CD14-positive monocyte (primary cell): ENCODE results near the gene CYP27B1. TPM values are rescaled to one million over a fixed set of nuclear protein-coding genes. Genes with fewer than 3 reads are reported as not detected.

Source experiments
- DNase-seq, 3 donors: peaks; one replicate each; pipeline ENCODE4 v3.0.0-alpha.2; 2011 to 2022
- H2AFZ ChIP-seq: 2 replicates; pipeline ENCODE4 v1.6.0; 2012; ENCODE audit warnings: mild to moderate bottlenecking, low read depth, low read length, inconsistent platforms; ENCODE audit not compliant: insufficient read depth, poor library complexity, severe bottlenecking
- H3K27ac ChIP-seq, 2 donors: 1 replicate in 1 of 2; 2 replicates in 1 of 2; pipeline ENCODE4 v1.5.1; 2012 to 2013; ENCODE audit warnings: low read length in 2 of 2, control low read depth in 1 of 2, inconsistent platforms in 1 of 2, low read depth in 1 of 2, mild to moderate bottlenecking in 1 of 2
- H3K27me3 ChIP-seq, 2 donors: one replicate each; pipeline versions ENCODE4 v1.6.0 to v1.6.1; 2011 to 2013; ENCODE audit warnings: low read length in 2 of 2; ENCODE audit not compliant: control insufficient read depth in 2 of 2, insufficient read depth in 2 of 2
- H3K36me3 ChIP-seq, 2 donors: replicated peaks in 1 of 2; 1 replicate in 1 of 2; 2 replicates in 1 of 2; pipeline versions ENCODE4 v1.5.1 to v1.6.1; 2012 to 2013; ENCODE audit warnings: low read length in 2 of 2, control low read depth in 1 of 2, inconsistent platforms in 1 of 2, mild to moderate bottlenecking in 1 of 2; ENCODE audit not compliant: insufficient read depth in 2 of 2, control insufficient read depth in 1 of 2
- H3K4me1 ChIP-seq, 2 donors: 1 replicate in 1 of 2; 2 replicates in 1 of 2; pipeline versions ENCODE4 v1.5.1 to v1.6.1; 2012 to 2013; ENCODE audit warnings: low read length in 2 of 2, control low read depth in 1 of 2, inconsistent platforms in 1 of 2, mild to moderate bottlenecking in 1 of 2, moderate library complexity in 1 of 2; ENCODE audit not compliant: insufficient read depth in 2 of 2, control insufficient read depth in 1 of 2
- H3K4me2 ChIP-seq: replicated peaks from 2 replicates; pipeline ENCODE3; 2012; ENCODE audit warnings: low read length, moderate library complexity, mild to moderate bottlenecking; ENCODE audit not compliant: poor library complexity, severe bottlenecking; ENCODE audit errors: extremely low read depth
- H3K4me3 ChIP-seq, 3 experiments: fragments of 200-600 bp in 1 of 3; sonication (generic) in 1 of 3; replicated peaks in 1 of 3; 1 replicate in 2 of 3; 2 replicates in 1 of 3; pipeline ENCODE4 v1.5.1; 2011 to 2013; ENCODE audit warnings: low read length in 3 of 3, mild to moderate bottlenecking in 3 of 3, control low read depth in 2 of 3, low read depth in 2 of 3, inconsistent platforms in 1 of 3, moderate library complexity in 1 of 3
- H3K79me2 ChIP-seq: 2 replicates; pipeline ENCODE4 v1.6.0; 2012; ENCODE audit warnings: mild to moderate bottlenecking, control low read depth, inconsistent platforms, low read length, moderate library complexity; ENCODE audit not compliant: insufficient read depth
- H3K9ac ChIP-seq: 2 replicates; pipeline ENCODE4 v1.6.0; 2017; ENCODE audit warnings: low read length, mild to moderate bottlenecking; ENCODE audit not compliant: insufficient read depth, poor library complexity, severe bottlenecking
- H3K9me3 ChIP-seq, 2 donors: replicated peaks in 1 of 2; 1 replicate in 1 of 2; 2 replicates in 1 of 2; pipeline versions ENCODE4 v1.5.1 to v1.6.1; 2012 to 2013; ENCODE audit warnings: low read length in 2 of 2, control low read depth in 1 of 2; ENCODE audit not compliant: control insufficient read depth in 1 of 2, insufficient read depth in 1 of 2
- H4K20me1 ChIP-seq: 2 replicates; pipeline ENCODE4 v1.6.0; 2012; ENCODE audit warnings: mild to moderate bottlenecking, low read length, control low read depth, moderate library complexity; ENCODE audit not compliant: insufficient read depth
- H3K27ac Mint-ChIP-seq, 7 donors: one replicate each; pipeline ENCODE4 v1.8.0; 2020; ENCODE audit warnings: mild to moderate bottlenecking in 7 of 7, mixed read lengths in 7 of 7, moderate library complexity in 6 of 7, inconsistent platforms in 2 of 7
- H3K27me3 Mint-ChIP-seq, 3 donors: one replicate each; pipeline ENCODE4 v1.8.0; 2021 to 2022; ENCODE audit warnings: low read depth in 3 of 3, mild to moderate bottlenecking in 3 of 3, mixed read lengths in 3 of 3, moderate library complexity in 3 of 3, inconsistent platforms in 1 of 3
- H3K36me3 Mint-ChIP-seq, 2 donors: one replicate each; pipeline ENCODE4 v1.8.0; 2020; ENCODE audit warnings: mixed read lengths in 2 of 2, inconsistent platforms in 1 of 2, mild to moderate bottlenecking in 1 of 2
- H3K4me1 Mint-ChIP-seq: one replicate; pipeline ENCODE4 v1.8.0; 2020; ENCODE audit warnings: mild to moderate bottlenecking, mixed read lengths
- H3K4me3 Mint-ChIP-seq, 2 donors: one replicate each; pipeline ENCODE4 v1.8.0; 2020; ENCODE audit warnings: mild to moderate bottlenecking in 2 of 2, mixed read lengths in 2 of 2, moderate library complexity in 1 of 2
- H3K9me3 Mint-ChIP-seq, 7 donors: one replicate each; pipeline ENCODE4 v1.8.0; 2020 to 2022; ENCODE audit warnings: mixed read lengths in 7 of 7, mild to moderate bottlenecking in 6 of 7, moderate library complexity in 6 of 7, inconsistent platforms in 2 of 7
- CTCF ChIP-seq: fragments of 200-600 bp; IDR thresholded peaks from one replicate; pipeline ENCODE4 v1.8.0; 2022; ENCODE audit warnings: antibody characterized with exemption, mild to moderate bottlenecking
- WGBS: methylation state at CpG from one replicate; pipeline ENCODE4 v1.1.5; 2013; ENCODE audit warnings: missing lambda C conversion rate; ENCODE audit not compliant: insufficient coverage; 5-methylcytosine and 5-hydroxymethylcytosine counted together
- intact Hi-C, 2 donors: fragments of 100-400 bp; cut with micrococcal nuclease; formaldehyde crosslinking; loops; one replicate each; pipeline versions ENCODE4 v1.15.0 to v1.15.1; 2023
- polyA plus RNA-seq, 3 donors: library from polyadenylated mRNA; depleted of rRNA in 1 of 3; unstranded in 2 of 3; stranded (reverse) in 1 of 3; fragments of 300-500 nt in 2 of 3; fragments of >200 nt in 1 of 3; fragmentation: Illumina TruSeq in 2 of 3; gene quantifications; 1 replicate in 2 of 3; 2 replicates in 1 of 3; pipeline ENCODE4 v1.2.3, GENCODE V29; 2012 to 2021

The CYP27B1 gene
- polyA plus RNA-seq, 3 donors: 0.81 TPM; not detected in 2

- Histone ChIP-seq H4K20me1 (no peaks in the 10 kb centered on the region), H3K4me2 (no peak overlapping the region), H2AFZ (no peak overlapping the region), H3K27me3 (no peaks in the 10 kb centered on the region), H3K9ac (no peak overlapping the region), H3K4me1 (peaks cover 9 to 10% of the 10 kb centered on the region in 2 donors), H3K36me3 (peaks cover 72 to 86% of the 10 kb centered on the region in 2 donors), H3K4me3 (no peak overlapping the region), H3K27ac (no peak overlapping the region), H3K9me3 (no peaks in the 10 kb centered on the region), H3K79me2 (no peaks in the 10 kb centered on the region)
- H3K9me3 Mint-ChIP-seq: no peaks in the 10 kb centered on the region
- H3K4me1 Mint-ChIP-seq: peaks cover 8% of the 10 kb centered on the region
- TF ChIP-seq CTCF: no peak
- intact Hi-C loops: no loop called here
- no peaks in the 10 kb centered on the region for H3K27me3 Mint-ChIP-seq
- H3K36me3 Mint-ChIP-seq: peaks cover 65 to 78% of the 10 kb centered on the region in 2 donors
- 97% methylated on average over 3 of the region's 6 CpGs for WGBS
- no peak overlapping the region for H3K4me3 Mint-ChIP-seq
- DNase-seq: no peak
- no peak overlapping the region for H3K27ac Mint-ChIP-seq
Observed at GRCh38 chr12:57795354-57795753, 28.5 kb upstream of the CYP27B1 start.

GRCh38 chr12:57793920-57794319 lies 27.0 kb upstream of the CYP27B1 start:
- no peak overlapping the region for H3K4me2 ChIP-seq
- H3K27me3 ChIP-seq: no peaks in the 10 kb centered on the region
- peaks cover 73 to 86% of the 10 kb centered on the region in 2 donors for H3K36me3 ChIP-seq
- H3K4me3 ChIP-seq: no peak overlapping the region
- Mint-ChIP-seq H3K4me3 (no peak overlapping the region), H3K36me3 (peaks cover 66 to 78% of the 10 kb centered on the region in 2 donors), H3K4me1 (peaks cover 8% of the 10 kb centered on the region), H3K27me3 (no peaks in the 10 kb centered on the region), H3K27ac (no peak overlapping the region), H3K9me3 (no peaks in the 10 kb centered on the region)
- no peak for DNase-seq
- H3K4me1 ChIP-seq: peaks cover 9 to 10% of the 10 kb centered on the region in 2 donors
- H4K20me1 ChIP-seq: no peaks in the 10 kb centered on the region
- H3K9me3 ChIP-seq: no peaks in the 10 kb centered on the region
- no peak overlapping the region for H3K27ac ChIP-seq
- 100% methylated on average over 1 of the region's 1 CpG for WGBS
- TF ChIP-seq CTCF: no peak
- no peaks in the 10 kb centered on the region for H3K79me2 ChIP-seq
- H2AFZ ChIP-seq: no peak overlapping the region
- intact Hi-C loops: no loop called here
- no peak overlapping the region for H3K9ac ChIP-seq
